PFSK-1 (cell line): ENCODE data around the gene MSLN.

Experiments used
- POLR2AphosphoS5 ChIP-seq: IDR thresholded peaks from 2 replicates; pipeline ENCODE4 v1.6.1; 2012; ENCODE audit warnings: low read depth, mild to moderate bottlenecking, control low read depth, low read length, moderate library complexity
- TAF1 ChIP-seq: IDR thresholded peaks from 2 replicates; pipeline ENCODE4 v1.6.1; 2012; ENCODE audit warnings: low read length, control low read depth, borderline replicate concordance; ENCODE audit not compliant: insufficient read depth

GRCh38 chr16:765488-765865 is 4.9 kb downstream of the MSLN start:
- no peak for TF ChIP-seq POLR2AphosphoS5
- no peak for TF ChIP-seq TAF1
